ENCODE data around the gene PGF. TPM values are rescaled to one million over a fixed set of nuclear protein-coding genes. Genes with fewer than 3 reads are reported as not detected.
"Not testable (repeated sequence)": the region's sequence is repeated elsewhere in the genome, so short reads cannot be mapped to it uniquely, and the experiment has no call there.

Gene PGF
- total RNA-seq, 4 donors from 2014 or later, result 1.6 to 42.3 (median 6.2) TPM

DNA sequence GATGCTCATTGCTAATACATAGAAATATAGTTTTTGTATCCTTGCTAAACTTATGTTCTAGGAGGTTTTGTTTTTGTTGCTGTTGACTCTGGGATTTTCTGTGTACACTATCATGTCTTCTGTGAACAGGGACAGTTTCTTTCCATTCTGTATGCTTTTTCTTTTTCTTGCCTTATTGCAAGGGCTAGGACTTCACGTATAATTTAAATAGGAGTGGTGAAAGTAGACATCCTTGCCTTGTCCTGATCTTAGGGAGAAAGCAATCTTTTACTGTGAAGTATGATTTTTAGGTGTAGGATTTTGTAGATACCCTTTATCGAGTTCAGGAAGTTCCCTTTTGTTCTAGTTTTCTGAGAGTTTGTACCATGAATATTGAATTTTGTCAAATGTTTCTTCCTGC, 45.9 kb upstream of the PGF start:
- intact Hi-C loops (cut with DNase I), result loop anchor here (10.0 kb wide), 1 partner anchor 84 kb away; no protein-coding TSS in a partner anchor
- 79 to 88% methylated on average over 2 of the region's 2 CpGs for WGBS, 2 donors

DNA sequence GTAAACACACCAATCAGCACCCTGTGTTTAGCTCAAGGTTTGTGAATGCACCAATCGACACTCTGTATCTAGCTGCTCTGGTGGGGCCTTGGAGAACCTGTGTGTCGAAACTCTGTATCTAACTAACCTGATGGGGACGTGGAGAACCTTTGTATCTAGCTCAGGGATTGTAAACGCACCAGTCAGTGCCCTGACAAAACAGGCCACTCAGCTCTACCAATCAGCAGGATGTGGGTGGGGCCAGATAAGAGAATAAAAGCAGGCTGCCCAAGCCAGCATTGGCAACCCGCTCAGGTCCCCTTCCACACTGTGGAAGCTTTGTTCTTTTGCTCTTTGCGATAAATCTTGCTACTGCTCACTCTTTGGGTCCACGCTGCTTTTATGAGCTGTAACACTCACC, 40.4 kb upstream of the PGF start:
- intact Hi-C loops (cut with DNase I); H3K4me3 ChIP-seq; DNase-seq; H3K9me3 ChIP-seq; H3K27me3 ChIP-seq; H3K27ac ChIP-seq; H3K36me3 ChIP-seq; H3K4me1 ChIP-seq: not testable (repeated sequence)
- WGBS, 2 donors, result 100% methylated on average over 1 of the region's 7 CpGs; no CpG with 5 or more reads in 1 of the 2 donors

More for the DNA sequence above, 45.9 kb upstream of the PGF start:
- Histone ChIP-seq H3K9me3 (no peaks in the 10 kb centered on the region), H3K36me3 (peaks cover 0 to 17% (median 1%) of the 10 kb centered on the region in 3 donors), H3K4me3 (no peak overlapping the region), H3K27me3 (no peaks in the 10 kb centered on the region), H3K4me1 (peaks cover 21 to 36% (median 21%) of the 10 kb centered on the region in 3 donors), H3K27ac (no peak overlapping the region)
- DNase-seq, result no peak
- TF ChIP-seq, protein P1, sequence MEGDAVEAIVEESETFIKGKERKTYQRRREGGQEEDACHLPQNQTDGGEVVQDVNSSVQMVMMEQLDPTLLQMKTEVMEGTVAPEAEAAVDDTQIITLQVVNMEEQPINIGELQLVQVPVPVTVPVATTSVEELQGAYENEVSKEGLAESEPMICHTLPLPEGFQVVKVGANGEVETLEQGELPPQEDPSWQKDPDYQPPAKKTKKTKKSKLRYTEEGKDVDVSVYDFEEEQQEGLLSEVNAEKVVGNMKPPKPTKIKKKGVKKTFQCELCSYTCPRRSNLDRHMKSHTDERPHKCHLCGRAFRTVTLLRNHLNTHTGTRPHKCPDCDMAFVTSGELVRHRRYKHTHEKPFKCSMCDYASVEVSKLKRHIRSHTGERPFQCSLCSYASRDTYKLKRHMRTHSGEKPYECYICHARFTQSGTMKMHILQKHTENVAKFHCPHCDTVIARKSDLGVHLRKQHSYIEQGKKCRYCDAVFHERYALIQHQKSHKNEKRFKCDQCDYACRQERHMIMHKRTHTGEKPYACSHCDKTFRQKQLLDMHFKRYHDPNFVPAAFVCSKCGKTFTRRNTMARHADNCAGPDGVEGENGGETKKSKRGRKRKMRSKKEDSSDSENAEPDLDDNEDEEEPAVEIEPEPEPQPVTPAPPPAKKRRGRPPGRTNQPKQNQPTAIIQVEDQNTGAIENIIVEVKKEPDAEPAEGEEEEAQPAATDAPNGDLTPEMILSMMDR (IDR thresholded peaks at IDR 0.05), result no peak
- TF ChIP-seq POLR2A (IDR thresholded peaks at IDR 0.05), result no peak

- H3K9me3 ChIP-seq; H3K4me3 ChIP-seq; H3K4me1 ChIP-seq; H3K27ac ChIP-seq; H3K27me3 ChIP-seq; DNase-seq; intact Hi-C loops (cut with DNase I); H3K36me3 ChIP-seq: not testable (repeated sequence)
- WGBS, 2 donors, result 97% methylated on average over 13 of the region's 28 CpGs; no CpG with 5 or more reads in 1 of the 2 donors
These were observed 38.8 kb upstream of the PGF start for GRCh38 chr14:74994182-74994581.

GRCh38 chr14:74988993-74989392, 33.6 kb upstream of the PGF start:
- Histone ChIP-seq H3K27me3 (no peaks in the 10 kb centered on the region), H3K27ac (no peak overlapping the region), H3K9me3 (no peaks in the 10 kb centered on the region), H3K4me1 (peaks cover 0 to 23% (median 7%) of the 10 kb centered on the region in 3 donors), H3K36me3 (no peaks in the 10 kb centered on the region), H3K4me3 (no peak overlapping the region)
- no peak for DNase-seq
- no peak for TF ChIP-seq POLR2A (IDR thresholded peaks at IDR 0.05)
- TF ChIP-seq, protein P1 (IDR thresholded peaks at IDR 0.05), result no peak
- 88 to 89% methylated on average over 1 of the region's 1 CpG for WGBS, 2 donors
- intact Hi-C loops (cut with DNase I), result no loop called here

DNA sequence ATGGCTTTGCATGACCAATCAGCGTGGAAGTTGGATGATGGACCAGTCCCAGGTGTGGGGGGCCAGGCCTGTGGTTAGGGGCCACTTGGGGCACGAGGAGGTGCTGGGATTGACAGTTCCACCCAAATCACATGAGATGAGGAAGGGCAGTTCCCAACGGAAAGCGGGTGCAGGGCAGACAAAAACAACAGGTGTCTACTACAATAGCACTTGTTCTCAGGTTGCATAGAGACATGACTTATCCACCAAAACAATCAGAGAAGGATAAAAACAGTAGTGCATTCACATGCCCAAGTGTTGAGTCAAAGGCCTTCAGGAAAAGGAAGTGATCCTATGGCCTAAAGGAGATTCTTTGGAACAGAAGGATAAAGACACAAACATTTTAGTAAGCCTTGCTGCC, 32.7 kb upstream of the PGF start:
- Histone ChIP-seq H3K36me3 (no peaks in the 10 kb centered on the region), H3K27ac (peak overlapping the region in 3 of 4 donors; percentile 18 to 50 (median 31)), H3K4me1 (peaks cover 0 to 31% (median 10%) of the 10 kb centered on the region in 3 donors), H3K9me3 (no peaks in the 10 kb centered on the region), H3K27me3 (no peaks in the 10 kb centered on the region), H3K4me3 (no peak overlapping the region)
- TF ChIP-seq, protein P1 (IDR thresholded peaks at IDR 0.05), result no peak
- TF ChIP-seq POLR2A (IDR thresholded peaks at IDR 0.05), result no peak
- intact Hi-C loops (cut with DNase I), result no loop called here
- 40 to 73% methylated on average over 1 to 4 of the region's 4 CpGs for WGBS, 2 donors
- DNase-seq, result no peak

GRCh38 chr14:74985806-74986205, 30.4 kb upstream of the PGF start:
- no peaks in the 10 kb centered on the region for H3K9me3 ChIP-seq
- 91 to 100% methylated on average over 4 to 5 of the region's 6 CpGs for WGBS, 2 donors
- no peak for DNase-seq

More at GRCh38 chr14:74985806-74986205, 30.4 kb upstream of the PGF start:
- Histone ChIP-seq H3K4me1 (peaks cover 2 to 54% (median 21%) of the 10 kb centered on the region in 3 donors), H3K4me3 (no peak overlapping the region), H3K27ac (no peak overlapping the region), H3K36me3 (no peaks in the 10 kb centered on the region), H3K27me3 (no peaks in the 10 kb centered on the region)
- no peak for TF ChIP-seq POLR2A (IDR thresholded peaks at IDR 0.05)
- TF ChIP-seq, protein P1 (IDR thresholded peaks at IDR 0.05), result no peak
- intact Hi-C loops (cut with DNase I), result no loop called here

Measured in esophagus squamous epithelium (tissue), 5 donors.